ENCODE results near the gene USP38.
"Not testable (repeated sequence)": the region's sequence is repeated elsewhere in the genome, so short reads cannot be mapped to it uniquely, and the experiment has no call there.

GRCh38 chr4:143166722-143167121, 18.0 kb upstream of the USP38 start:
- TF ChIP-seq EZH2 (IDR thresholded peaks at IDR 0.05; ENCODE audit: borderline replicate concordance, insufficient read depth, low read depth, low read length, poor library complexity, severe bottlenecking); CTCF (IDR thresholded peaks at IDR 0.05): not testable (repeated sequence)

Measured in B cell (primary cell).